Body of pancreas (tissue), 4 donors: Measurements from ENCODE around the gene FBP2. TPM values are rescaled to one million over a fixed set of nuclear protein-coding genes. Genes with fewer than 3 reads are reported as not detected.

Experiments
- ATAC-seq: fragments of 150-250 bp; one replicate; pipeline ENCODE4 v1.9.1; 2016
- DNase-seq, 4 donors: peaks; one replicate each; pipeline ENCODE4 v3.0.0-alpha.2; 2019
- H3K27ac ChIP-seq, 4 donors: fragments of 200-600 bp; sonication (generic); 1 replicate in 3 of 4; 2 replicates in 1 of 4; pipeline versions ENCODE4 v1.5.1 to v1.6.1; 2016 to 2019; ENCODE audit warnings: mild to moderate bottlenecking in 1 of 4, mixed read lengths in 1 of 4, moderate library complexity in 1 of 4
- H3K27me3 ChIP-seq, 2 donors: fragments of 200-600 bp; sonication (generic); one replicate each; pipeline ENCODE4 v1.6.0; 2016; ENCODE audit warnings: mild to moderate bottlenecking in 1 of 2
- H3K36me3 ChIP-seq, 2 donors: fragments of 200-600 bp; sonication (generic); replicated peaks in 1 of 2; 2 replicates each; pipeline ENCODE4 v1.5.1; 2016; ENCODE audit warnings: low read depth in 2 of 2; ENCODE audit not compliant: insufficient read depth in 1 of 2
- H3K4me1 ChIP-seq: fragments of 200-600 bp; sonication (generic); one replicate; pipeline ENCODE4 v1.6.0; 2016
- H3K4me3 ChIP-seq, 2 donors: fragments of 200-600 bp; sonication (generic); 1 replicate in 1 of 2; 2 replicates in 1 of 2; pipeline ENCODE4 v1.5.1; 2016 to 2019
- H3K9me3 ChIP-seq, 3 donors: fragments of 200-600 bp; sonication (generic); 1 replicate in 2 of 3; 2 replicates in 1 of 3; pipeline ENCODE4 v1.5.1; 2016
- CTCF ChIP-seq, 7 experiments: fragments of 450-650 bp in 4 of 7; fragments of 200-600 bp in 3 of 7; sonication (generic) in 3 of 7; IDR thresholded peaks; one replicate each; pipeline ENCODE4 v1.5.1; 2016 to 2019; ENCODE audit warnings: antibody characterized with exemption in 7 of 7
- POLR2A ChIP-seq, 3 donors: fragments of 450-650 bp; IDR thresholded peaks; one replicate each; pipeline ENCODE4 v1.6.1; 2016; ENCODE audit warnings: antibody characterized with exemption in 3 of 3, mild to moderate bottlenecking in 2 of 3
- WGBS, 2 donors: methylation state at CpG; one replicate each; pipeline ENCODE4 v1.1.5; 2017; 5-methylcytosine and 5-hydroxymethylcytosine counted together
- intact Hi-C: fragments of 100-400 bp; cut with DNase I; formaldehyde crosslinking; loops from one replicate; pipeline ENCODE4 v1.15.1; 2023
- total RNA-seq, 2 donors: library from RNA; depleted of rRNA; stranded (reverse); fragments of >200 nt; gene quantifications; one replicate each; pipeline ENCODE4 v1.1.0, GENCODE V29; 2016

The FBP2 gene
- total RNA-seq, 2 donors from 2014 or later = 0.66 to 3.1 TPM

DNA sequence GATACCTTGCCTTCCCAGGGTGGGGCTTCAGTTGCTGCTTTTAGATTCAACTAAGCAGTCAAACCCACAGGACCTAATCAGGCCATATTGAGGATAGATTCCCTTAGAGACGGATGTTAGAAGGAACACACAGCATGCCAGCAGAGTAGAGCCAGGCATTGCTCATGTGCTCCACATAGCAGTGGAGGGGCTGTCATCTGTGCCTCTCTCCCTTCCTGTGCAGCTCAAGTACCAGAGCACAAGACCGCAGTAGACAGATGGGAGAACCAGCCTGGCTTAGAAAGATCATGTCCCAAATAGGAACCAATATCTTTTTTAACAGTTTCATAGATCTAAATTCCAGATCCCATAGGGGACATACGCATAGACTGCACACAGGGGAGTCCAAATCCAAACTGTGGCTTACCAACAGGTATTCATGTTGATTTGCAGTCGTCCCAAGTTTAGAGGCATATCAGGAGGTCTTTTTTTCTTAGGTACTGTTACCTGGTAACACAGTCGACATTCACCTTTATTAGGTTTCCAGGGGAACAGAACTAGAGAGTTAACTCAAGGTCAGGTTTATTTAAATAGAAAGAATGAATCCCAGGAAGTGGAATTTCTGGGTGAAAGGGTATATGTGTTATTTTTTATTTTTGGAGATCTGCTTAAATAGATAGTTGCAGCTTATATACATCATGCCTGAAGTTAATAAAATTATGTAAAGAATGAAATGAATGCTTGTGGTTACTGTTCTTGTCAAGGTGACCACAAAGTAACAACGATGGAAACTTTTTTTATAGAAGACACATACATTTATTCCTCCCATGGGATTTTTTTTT, 82.3 kb downstream of the FBP2 start:
- intact Hi-C loops = no loop called here
- peaks cover 12% of the 10 kb centered on the region for H3K4me1 ChIP-seq
- H3K9me3 ChIP-seq = no peaks in the 10 kb centered on the region
- no peak overlapping the region for H3K4me3 ChIP-seq
- TF ChIP-seq CTCF (IDR thresholded peaks at IDR 0.05) = no peak
- no peak for TF ChIP-seq POLR2A (IDR thresholded peaks at IDR 0.05)
- ATAC-seq (peak; percentile 81), DNase-seq (no peak)
- 34% methylated on average over 6 of the region's 6 CpGs for WGBS, 2 donors
- H3K27me3 ChIP-seq = no peaks in the 10 kb centered on the region
- H3K27ac ChIP-seq = no peak overlapping the region
- H3K36me3 ChIP-seq = no peaks in the 10 kb centered on the region

Other genes with a start within 250 kb of the FBP2 start
- under 1 TPM in 1 of 2 donors, not detected in 1; 0.78 TPM for gene PCAT7, start 38.7 kb downstream of the FBP2 start, total RNA-seq
- 10 to 100 TPM; 28.5 to 39.9 TPM for gene FBP1, start 45.7 kb upstream of the FBP2 start, total RNA-seq
- gene AOPEP, start 132.9 kb upstream of the FBP2 start, total RNA-seq = 100 to 1,000 TPM in 1 of 2 donors, 10 to 100 TPM in 1; 81.5 to 224 TPM